Kidney epithelial cell (primary cell): Measurements from ENCODE around the gene SLC27A3. TPM values are rescaled to one million over a fixed set of nuclear protein-coding genes. Genes with fewer than 3 reads are reported as not detected.

Source experiments
- DNase-seq: peaks from one replicate; pipeline ENCODE4 v3.0.0-alpha.2; 2010; ENCODE audit warnings: low read depth
- H3K27me3 ChIP-seq: 2 replicates; pipeline ENCODE4 v1.6.0; 2011; ENCODE audit warnings: low read length; ENCODE audit not compliant: control insufficient read depth, insufficient read depth
- H3K36me3 ChIP-seq: 2 replicates; pipeline ENCODE4 v1.5.1; 2011; ENCODE audit warnings: low read length; ENCODE audit not compliant: control insufficient read depth, insufficient read depth
- H3K4me3 ChIP-seq: 2 replicates; pipeline ENCODE4 v1.5.1; 2011; ENCODE audit warnings: low read depth, mild to moderate bottlenecking, control low read depth, low read length
- total RNA-seq: library from RNA; depleted of rRNA; stranded (reverse); fragments of >200 nt; gene quantifications from 2 replicates; pipeline ENCODE4 v1.2.3, GENCODE V29; 2015
- TF ChIP-seq, protein P1 (sequence below): IDR thresholded peaks from 2 replicates; pipeline ENCODE4 v1.5.1; 2011; ENCODE audit warnings: mild to moderate bottlenecking, moderate library complexity, low read length, control low read depth, inconsistent platforms; ENCODE audit not compliant: insufficient read depth, poor library complexity, severe bottlenecking

SLC27A3 gene
- total RNA-seq, 1 donor from 2014 or later: 2.7 TPM

DNA sequence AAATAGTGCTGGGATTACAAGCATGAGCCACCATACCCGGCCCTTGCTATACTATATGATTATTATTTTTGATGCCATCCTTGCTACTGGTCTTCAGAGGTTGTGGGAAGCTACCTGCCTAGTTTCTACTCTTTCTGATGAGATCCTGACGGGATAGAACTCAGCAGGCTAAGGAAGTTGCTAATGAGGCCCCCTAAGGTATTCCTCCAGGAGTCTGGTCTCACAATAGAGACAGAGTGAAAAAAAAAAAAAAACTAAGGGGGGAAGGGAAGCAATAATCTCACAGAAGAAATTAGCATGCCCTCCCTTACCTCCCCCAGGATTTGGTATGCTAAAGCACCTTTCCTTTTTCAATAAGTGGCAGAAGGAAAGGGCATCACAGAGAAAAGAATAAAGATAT, 29.8 kb upstream of the SLC27A3 start:
- no peak for DNase-seq
- Histone ChIP-seq H3K36me3 (no peaks in the 10 kb centered on the region), H3K27me3 (no peaks in the 10 kb centered on the region), H3K4me3 (no peak overlapping the region)
- TF ChIP-seq, protein P1, sequence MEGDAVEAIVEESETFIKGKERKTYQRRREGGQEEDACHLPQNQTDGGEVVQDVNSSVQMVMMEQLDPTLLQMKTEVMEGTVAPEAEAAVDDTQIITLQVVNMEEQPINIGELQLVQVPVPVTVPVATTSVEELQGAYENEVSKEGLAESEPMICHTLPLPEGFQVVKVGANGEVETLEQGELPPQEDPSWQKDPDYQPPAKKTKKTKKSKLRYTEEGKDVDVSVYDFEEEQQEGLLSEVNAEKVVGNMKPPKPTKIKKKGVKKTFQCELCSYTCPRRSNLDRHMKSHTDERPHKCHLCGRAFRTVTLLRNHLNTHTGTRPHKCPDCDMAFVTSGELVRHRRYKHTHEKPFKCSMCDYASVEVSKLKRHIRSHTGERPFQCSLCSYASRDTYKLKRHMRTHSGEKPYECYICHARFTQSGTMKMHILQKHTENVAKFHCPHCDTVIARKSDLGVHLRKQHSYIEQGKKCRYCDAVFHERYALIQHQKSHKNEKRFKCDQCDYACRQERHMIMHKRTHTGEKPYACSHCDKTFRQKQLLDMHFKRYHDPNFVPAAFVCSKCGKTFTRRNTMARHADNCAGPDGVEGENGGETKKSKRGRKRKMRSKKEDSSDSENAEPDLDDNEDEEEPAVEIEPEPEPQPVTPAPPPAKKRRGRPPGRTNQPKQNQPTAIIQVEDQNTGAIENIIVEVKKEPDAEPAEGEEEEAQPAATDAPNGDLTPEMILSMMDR: no peak

DNA sequence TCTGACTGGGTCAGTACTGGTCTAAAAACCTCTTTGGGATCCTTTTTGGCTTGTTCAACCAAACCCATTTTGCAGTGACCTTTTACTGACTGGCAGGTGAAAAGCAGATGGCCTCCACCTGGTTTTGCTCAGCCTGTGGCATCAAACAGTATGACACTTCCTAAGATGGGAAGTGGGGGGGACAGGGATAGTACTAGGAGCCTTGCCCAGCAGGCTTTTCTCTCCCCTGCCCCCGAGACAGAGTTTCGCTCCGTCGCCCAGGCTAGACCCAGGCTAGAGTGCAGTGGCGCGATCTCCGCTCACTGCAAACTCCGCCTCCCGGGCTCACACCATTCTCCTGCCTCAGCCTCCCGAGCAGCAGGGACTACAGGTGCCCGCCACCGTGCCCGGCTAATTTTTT, 29.0 kb upstream of the SLC27A3 start:
- TF ChIP-seq, protein P1: no peak
- H3K27me3 ChIP-seq: no peaks in the 10 kb centered on the region
- H3K36me3 ChIP-seq: no peaks in the 10 kb centered on the region
- no peak for DNase-seq
- no peak overlapping the region for H3K4me3 ChIP-seq

DNA sequence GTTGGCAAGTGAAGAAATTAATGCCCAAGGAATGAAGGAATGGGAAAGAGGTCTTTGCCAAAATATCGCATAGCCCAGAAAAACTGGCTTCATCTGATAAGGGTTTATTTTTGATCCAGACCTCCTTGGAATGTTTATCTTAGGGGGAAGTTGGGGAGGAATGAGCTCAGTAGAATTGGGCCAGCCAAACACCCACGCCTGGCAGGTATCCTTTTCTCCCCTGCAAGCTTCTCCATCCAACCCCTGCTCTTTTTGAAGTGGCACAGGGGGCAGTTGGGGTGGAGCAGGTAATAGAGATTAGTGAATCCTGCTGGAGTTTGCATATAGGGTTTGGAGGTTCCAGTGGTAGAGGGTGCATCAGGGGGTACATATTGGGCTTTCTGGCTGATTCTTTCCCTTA, 26.3 kb upstream of the SLC27A3 start:
- Histone ChIP-seq H3K36me3 (no peaks in the 10 kb centered on the region), H3K4me3 (no peak overlapping the region), H3K27me3 (no peaks in the 10 kb centered on the region)
- TF ChIP-seq, protein P1: no peak
- no peak for DNase-seq

DNA sequence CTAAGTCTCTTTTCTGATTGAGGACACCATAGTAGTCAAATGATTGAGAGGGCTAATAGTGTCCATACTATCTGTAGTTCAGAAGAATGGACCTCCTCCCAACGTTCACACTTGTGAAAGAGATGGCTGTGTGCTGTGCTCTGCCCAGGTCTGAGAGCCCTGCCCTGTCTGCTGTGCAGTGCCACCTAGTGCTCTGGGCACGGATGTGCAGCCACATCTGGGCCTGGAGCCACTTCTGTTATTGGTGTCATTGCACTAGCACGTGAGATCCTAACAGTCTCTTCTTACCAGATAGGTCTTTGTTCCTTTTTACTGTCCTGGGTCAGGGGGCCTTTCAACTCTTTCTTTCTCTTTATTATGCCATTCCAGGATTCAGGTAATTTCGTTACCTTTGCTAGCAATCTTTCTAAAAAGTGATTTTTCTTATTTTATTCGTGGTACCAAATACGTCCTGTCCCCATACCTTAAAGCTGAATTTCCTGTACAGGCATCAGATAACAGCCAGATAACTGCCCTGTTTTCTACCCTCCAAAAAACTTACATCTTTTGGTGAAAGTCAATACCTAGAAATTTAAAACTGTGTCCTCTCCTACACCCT, 25.7 kb upstream of the SLC27A3 start:
- TF ChIP-seq, protein P1: peak; percentile 97
- H3K4me3 ChIP-seq: no peak overlapping the region
- no peaks in the 10 kb centered on the region for H3K27me3 ChIP-seq
- H3K36me3 ChIP-seq: no peaks in the 10 kb centered on the region
- no peak for DNase-seq

DNA sequence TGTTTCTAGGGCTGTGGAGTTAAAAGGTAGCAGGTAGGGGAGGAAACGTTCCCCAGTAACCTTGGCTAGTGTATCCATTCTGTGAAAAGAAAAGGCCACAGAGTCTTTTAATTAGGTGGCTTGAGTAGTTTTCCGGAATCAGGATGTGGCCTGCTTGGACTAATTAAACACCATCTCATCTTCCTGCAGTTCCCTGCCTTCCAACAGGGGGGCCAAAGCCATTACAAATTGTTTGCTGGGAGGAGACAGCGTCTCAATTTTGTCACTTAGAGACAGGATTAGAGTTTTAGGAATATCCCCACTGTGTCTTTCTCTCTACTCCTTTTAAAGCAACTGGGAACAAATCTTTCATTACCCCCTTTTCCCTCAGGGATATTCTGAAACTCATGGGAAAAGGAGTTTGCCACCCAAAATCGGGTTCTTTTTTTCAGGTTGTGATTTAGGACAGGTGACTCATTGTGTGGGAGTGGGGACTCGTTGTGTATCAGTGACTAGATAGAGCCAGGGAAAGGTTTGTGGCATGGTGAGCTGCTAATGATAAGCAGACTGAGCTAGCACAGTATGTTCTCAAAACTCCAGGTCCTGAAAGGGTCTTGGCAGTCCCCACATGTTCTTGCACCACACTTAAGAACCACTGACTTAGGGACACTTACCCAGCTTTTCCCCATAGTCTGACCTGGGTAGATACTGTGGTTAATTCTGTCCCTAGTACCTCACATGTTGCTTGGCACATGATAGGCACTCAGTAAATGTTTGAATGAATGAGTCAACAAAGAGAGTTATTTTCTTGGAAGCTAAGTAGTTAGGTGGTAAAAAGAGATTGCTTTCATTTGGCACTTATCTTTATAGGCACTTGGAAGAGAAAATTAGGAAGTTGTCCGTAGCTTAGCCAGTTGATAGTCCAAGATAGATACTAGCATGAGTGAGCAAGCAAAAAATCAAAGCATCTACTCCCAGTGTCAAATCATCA, 24.9 kb upstream of the SLC27A3 start:
- TF ChIP-seq, protein P1: peak; percentile 18
- Histone ChIP-seq H3K36me3 (no peaks in the 10 kb centered on the region), H3K27me3 (no peaks in the 10 kb centered on the region), H3K4me3 (no peak overlapping the region)
- DNase-seq: peak; percentile 16
